Trophoblast cell (in vitro differentiated cells and primary cell): ENCODE measurements around the gene RBM47.

Experiments used
- DNase-seq, 2 donors: peaks; one replicate each; pipeline ENCODE4 v3.0.0-alpha.2; 2016
- H2AFZ ChIP-seq: 2 replicates; pipeline ENCODE4 v1.6.1; 2013; ENCODE audit warnings: low read length, moderate library complexity, mild to moderate bottlenecking; ENCODE audit not compliant: insufficient read depth, poor library complexity
- H2AK5ac ChIP-seq: 2 replicates; pipeline ENCODE4 v1.6.1; 2013; ENCODE audit warnings: mild to moderate bottlenecking, low read length
- H2BK120ac ChIP-seq: 2 replicates; pipeline ENCODE4 v1.6.1; 2013; ENCODE audit warnings: low read length, mild to moderate bottlenecking, moderate library complexity; ENCODE audit not compliant: insufficient read depth, poor library complexity
- H2BK12ac ChIP-seq: 2 replicates; pipeline ENCODE4 v1.6.1; 2013; ENCODE audit warnings: mild to moderate bottlenecking, low read length, moderate library complexity
- H2BK5ac ChIP-seq: 2 replicates; pipeline ENCODE4 v1.6.1; 2013; ENCODE audit warnings: low read length, low read depth, moderate library complexity, mild to moderate bottlenecking; ENCODE audit not compliant: poor library complexity
- H3K14ac ChIP-seq: 2 replicates; pipeline ENCODE4 v1.6.1; 2013; ENCODE audit warnings: mild to moderate bottlenecking, low read length
- H3K18ac ChIP-seq: 2 replicates; pipeline ENCODE4 v1.6.1; 2013; ENCODE audit warnings: mild to moderate bottlenecking, low read length
- H3K23ac ChIP-seq: 2 replicates; pipeline ENCODE4 v1.6.1; 2013; ENCODE audit warnings: low read length
- H3K27ac ChIP-seq: 2 replicates; pipeline ENCODE4 v1.5.1; 2013; ENCODE audit warnings: low read depth, mild to moderate bottlenecking, inconsistent platforms, low read length, moderate library complexity
- H3K27me3 ChIP-seq: 2 replicates; pipeline ENCODE4 v1.6.1; 2013; ENCODE audit warnings: inconsistent platforms, mild to moderate bottlenecking, low read length, moderate library complexity; ENCODE audit not compliant: insufficient read depth
- H3K36me3 ChIP-seq, 2 experiments: 1 replicate in 1 of 2; 2 replicates in 1 of 2; pipeline ENCODE4 v1.6.1; 2013; ENCODE audit warnings: low read length in 2 of 2, mild to moderate bottlenecking in 2 of 2, moderate library complexity in 1 of 2; ENCODE audit not compliant: insufficient read depth in 2 of 2, control insufficient read depth in 1 of 2
- H3K4ac ChIP-seq: 2 replicates; pipeline ENCODE4 v1.6.1; 2013; ENCODE audit warnings: low read depth, mild to moderate bottlenecking, low read length, moderate library complexity
- H3K4me1 ChIP-seq, 2 experiments: 1 replicate in 1 of 2; 2 replicates in 1 of 2; pipeline ENCODE4 v1.6.1; 2013; ENCODE audit warnings: low read length in 2 of 2, mild to moderate bottlenecking in 2 of 2, moderate library complexity in 1 of 2; ENCODE audit not compliant: insufficient read depth in 2 of 2, control insufficient read depth in 1 of 2
- H3K4me2 ChIP-seq: 2 replicates; pipeline ENCODE4 v1.6.1; 2013; ENCODE audit warnings: inconsistent platforms, mild to moderate bottlenecking, low read length, moderate library complexity
- H3K4me3 ChIP-seq: 2 replicates; pipeline ENCODE4 v1.5.1; 2013; ENCODE audit warnings: mild to moderate bottlenecking, low read depth, low read length, inconsistent platforms
- H3K79me1 ChIP-seq: one replicate; pipeline ENCODE4 v1.6.1; 2013; ENCODE audit warnings: low read length
- H3K79me2 ChIP-seq: 2 replicates; pipeline ENCODE4 v1.6.1; 2013; ENCODE audit warnings: low read length, mild to moderate bottlenecking; ENCODE audit not compliant: control insufficient read depth, insufficient read depth, poor library complexity
- H3K9ac ChIP-seq: 2 replicates; pipeline ENCODE4 v1.6.1; 2013; ENCODE audit warnings: mild to moderate bottlenecking, low read length
- H3K9me3 ChIP-seq: 2 replicates; pipeline ENCODE4 v1.6.1; 2013; ENCODE audit warnings: low read depth, mild to moderate bottlenecking, control low read depth, inconsistent platforms, low read length; ENCODE audit not compliant: insufficient read depth
- H4K12ac ChIP-seq: 2 replicates; pipeline ENCODE4 v1.6.1; 2013; ENCODE audit warnings: low read depth, mild to moderate bottlenecking, low read length, moderate library complexity
- H4K8ac ChIP-seq: 2 replicates; pipeline ENCODE4 v1.6.1; 2013; ENCODE audit warnings: low read depth, mild to moderate bottlenecking, low read length, moderate library complexity
- H4K91ac ChIP-seq: one replicate; pipeline ENCODE4 v1.6.1; 2013; ENCODE audit warnings: low read depth, mild to moderate bottlenecking, low read length, moderate library complexity
- WGBS: extraction: QIAGEN DNeasy Blood & Tissue Kit; methylation state at CpG from one replicate; pipeline ENCODE4 v1.1.7; 2013; ENCODE audit warnings: missing lambda C conversion rate; ENCODE audit not compliant: insufficient read length, insufficient coverage; ENCODE audit errors: extremely low coverage; 5-methylcytosine and 5-hydroxymethylcytosine counted together

RBM47 gene

GRCh38 chr4:40489961-40490360 lies 139.7 kb downstream of the RBM47 start:
- H3K4me3 ChIP-seq = no peak overlapping the region
- no peak overlapping the region for H3K23ac ChIP-seq
- no peak overlapping the region for H3K4ac ChIP-seq
- no peak overlapping the region for H4K91ac ChIP-seq
- H3K18ac ChIP-seq = no peak overlapping the region
- H3K79me2 ChIP-seq = no peaks in the 10 kb centered on the region
- no peaks in the 10 kb centered on the region for H3K27me3 ChIP-seq
- H3K4me1 ChIP-seq = peaks cover 6 to 10% of the 10 kb centered on the region in 2 experiments
- no peak overlapping the region for H4K12ac ChIP-seq
- no peak overlapping the region for H2BK120ac ChIP-seq
- H2BK12ac ChIP-seq = no peak overlapping the region
- no peak overlapping the region for H3K14ac ChIP-seq
- no peak overlapping the region for H3K27ac ChIP-seq
- DNase-seq = no peak
- H3K9me3 ChIP-seq = no peaks in the 10 kb centered on the region
- H3K4me2 ChIP-seq = no peak overlapping the region
- peaks cover 0 to 3% of the 10 kb centered on the region in 2 experiments for H3K36me3 ChIP-seq
- no peak overlapping the region for H2AFZ ChIP-seq
- H3K79me1 ChIP-seq = no peaks in the 10 kb centered on the region
- H3K9ac ChIP-seq = no peak overlapping the region
- no peak overlapping the region for H2BK5ac ChIP-seq
- no peak overlapping the region for H4K8ac ChIP-seq
- H2AK5ac ChIP-seq = no peak overlapping the region

- H4K12ac ChIP-seq = no peak overlapping the region
- H2BK120ac ChIP-seq = no peak overlapping the region
- H3K9ac ChIP-seq = no peak overlapping the region
- no peak overlapping the region for H3K27ac ChIP-seq
- peak in 1 of 2 donors; percentile 23 for DNase-seq
- H3K4me3 ChIP-seq = no peak overlapping the region
- H3K9me3 ChIP-seq = no peaks in the 10 kb centered on the region
- peaks cover 0 to 3% of the 10 kb centered on the region in 2 experiments for H3K36me3 ChIP-seq
- no peak overlapping the region for H2AK5ac ChIP-seq
- no peaks in the 10 kb centered on the region for H3K79me1 ChIP-seq
- H3K4ac ChIP-seq = no peak overlapping the region
- H3K14ac ChIP-seq = no peak overlapping the region
- no peak overlapping the region for H4K8ac ChIP-seq
- no peak overlapping the region for H4K91ac ChIP-seq
- no peak overlapping the region for H3K18ac ChIP-seq
- no peak overlapping the region for H2BK5ac ChIP-seq
- no peak overlapping the region for H3K23ac ChIP-seq
- WGBS = no CpG with 5 or more reads among the region's 1 CpG
- H3K79me2 ChIP-seq = no peaks in the 10 kb centered on the region
- H3K4me1 ChIP-seq = peaks cover 0 to under 1% of the 10 kb centered on the region in 2 experiments
- no peaks in the 10 kb centered on the region for H3K27me3 ChIP-seq
- H2AFZ ChIP-seq = no peak overlapping the region
- H2BK12ac ChIP-seq = no peak overlapping the region
- no peak overlapping the region for H3K4me2 ChIP-seq
Observed at GRCh38 chr4:40486534-40486933, 143.1 kb downstream of the RBM47 start.

GRCh38 chr4:40484346-40485090 lies 145.1 kb downstream of the RBM47 start:
- Histone ChIP-seq H3K36me3 (peaks cover 0 to 3% of the 10 kb centered on the region in 2 experiments), H3K4me1 (no peaks in the 10 kb centered on the region), H2AK5ac (no peak overlapping the region), H2BK120ac (no peak overlapping the region), H2AFZ (no peak overlapping the region), H3K4me3 (no peak overlapping the region), H3K79me1 (no peaks in the 10 kb centered on the region), H2BK5ac (no peak overlapping the region), H3K14ac (no peak overlapping the region), H4K8ac (no peak overlapping the region), H3K27me3 (no peaks in the 10 kb centered on the region), H3K9me3 (no peaks in the 10 kb centered on the region), H4K91ac (no peak overlapping the region), H3K18ac (no peak overlapping the region), H3K4me2 (no peak overlapping the region), H3K27ac (no peak overlapping the region), H3K4ac (no peak overlapping the region), H4K12ac (no peak overlapping the region), H2BK12ac (no peak overlapping the region), H3K9ac (no peak overlapping the region), H3K79me2 (no peaks in the 10 kb centered on the region), H3K23ac (no peak overlapping the region)
- no peak for DNase-seq
- WGBS = no CpG with 5 or more reads among the region's 1 CpG

GRCh38 chr4:40482985-40483647 lies 146.5 kb downstream of the RBM47 start:
- H3K27ac ChIP-seq = no peak overlapping the region
- H4K12ac ChIP-seq = no peak overlapping the region
- H2BK120ac ChIP-seq = no peak overlapping the region
- H3K4me1 ChIP-seq = no peaks in the 10 kb centered on the region
- no peak overlapping the region for H2BK12ac ChIP-seq
- no peaks in the 10 kb centered on the region for H3K79me2 ChIP-seq
- H3K27me3 ChIP-seq = no peaks in the 10 kb centered on the region
- H3K9ac ChIP-seq = no peak overlapping the region
- WGBS = no CpG with 5 or more reads among the region's 21 CpGs
- no peak overlapping the region for H3K4ac ChIP-seq
- no peak overlapping the region for H2BK5ac ChIP-seq
- H3K79me1 ChIP-seq = no peaks in the 10 kb centered on the region
- no peak overlapping the region for H3K4me2 ChIP-seq
- no peak for DNase-seq
- H3K18ac ChIP-seq = no peak overlapping the region
- H3K36me3 ChIP-seq = peaks cover 0 to 3% of the 10 kb centered on the region in 2 experiments
- H2AK5ac ChIP-seq = no peak overlapping the region
- H3K14ac ChIP-seq = no peak overlapping the region
- H3K9me3 ChIP-seq = no peaks in the 10 kb centered on the region
- no peak overlapping the region for H2AFZ ChIP-seq
- H3K4me3 ChIP-seq = no peak overlapping the region
- no peak overlapping the region for H4K91ac ChIP-seq
- H4K8ac ChIP-seq = no peak overlapping the region
- no peak overlapping the region for H3K23ac ChIP-seq
